Right atrium auricular region (tissue), 2 donors: ENCODE measurements around the gene SP140L. TPM values are rescaled to one million over a fixed set of nuclear protein-coding genes. Genes with fewer than 3 reads are reported as not detected.

Source experiments
- DNase-seq: peaks from one replicate; pipeline ENCODE4 v3.0.0-alpha.2; 2019; ENCODE audit warnings: low spot score
- H3K27ac ChIP-seq, 2 donors: fragments of 200-600 bp; sonication (generic); 1 replicate in 1 of 2; 2 replicates in 1 of 2; pipeline ENCODE4 v1.5.1; 2016 to 2019
- H3K27me3 ChIP-seq, 2 donors: fragments of 200-600 bp; sonication (generic); one replicate each; pipeline versions ENCODE4 v1.5.1 to v1.6.0; 2017 to 2019
- H3K36me3 ChIP-seq: fragments of 200-600 bp; sonication (generic); one replicate; pipeline ENCODE4 v1.5.1; 2016
- H3K4me1 ChIP-seq, 2 donors: fragments of 200-600 bp; sonication (generic); one replicate each; pipeline versions ENCODE4 v1.5.1 to v1.6.0; 2017 to 2019
- H3K4me3 ChIP-seq, 2 donors: fragments of 200-600 bp; sonication (generic); 1 replicate in 1 of 2; 2 replicates in 1 of 2; pipeline ENCODE4 v1.5.1; 2017 to 2019; ENCODE audit warnings: mild to moderate bottlenecking in 1 of 2, moderate library complexity in 1 of 2
- H3K9me3 ChIP-seq, 2 donors: fragments of 200-600 bp; sonication (generic); one replicate each; pipeline ENCODE4 v1.5.1; 2019
- total RNA-seq, 2 donors: library from RNA; depleted of rRNA; stranded (reverse); fragments of >200 nt; gene quantifications; one replicate each; pipeline ENCODE4 v1.1.0, GENCODE V29; 2016
- TF ChIP-seq, protein P1 (sequence below), 2 donors: fragments of 200-600 bp; sonication (generic); IDR thresholded peaks; one replicate each; pipeline ENCODE4 v1.5.1; 2019; ENCODE audit warnings: antibody characterized with exemption in 2 of 2

The SP140L gene
- total RNA-seq, 2 donors from 2014 or later, result 3.0 to 3.2 TPM

DNA sequence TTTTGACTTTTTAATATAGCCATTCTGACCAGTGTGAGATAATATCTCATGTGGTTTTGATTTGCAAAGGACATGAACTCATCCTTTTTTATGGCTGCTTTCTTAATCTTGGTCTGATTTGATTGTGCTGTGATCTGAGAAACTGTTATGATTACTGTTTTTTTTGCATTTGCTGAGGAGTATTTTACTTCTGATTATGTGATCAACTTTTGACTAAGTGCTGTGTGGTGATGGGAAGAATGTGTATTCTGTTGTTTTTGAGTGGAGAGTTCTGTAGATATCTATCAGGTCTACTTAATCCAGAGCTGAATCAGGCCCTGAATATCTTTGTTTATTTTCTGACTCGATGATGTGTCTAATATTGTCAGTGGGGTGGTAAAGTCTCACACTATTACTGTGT, 16.8 kb downstream of the SP140L start:
- Histone ChIP-seq H3K4me1 (no peaks in the 10 kb centered on the region), H3K9me3 (peaks cover 0 to 27% of the 10 kb centered on the region in 2 donors), H3K36me3 (no peaks in the 10 kb centered on the region), H3K27ac (no peak overlapping the region), H3K4me3 (no peak overlapping the region), H3K27me3 (no peaks in the 10 kb centered on the region)
- no peak for DNase-seq
- TF ChIP-seq, protein P1, sequence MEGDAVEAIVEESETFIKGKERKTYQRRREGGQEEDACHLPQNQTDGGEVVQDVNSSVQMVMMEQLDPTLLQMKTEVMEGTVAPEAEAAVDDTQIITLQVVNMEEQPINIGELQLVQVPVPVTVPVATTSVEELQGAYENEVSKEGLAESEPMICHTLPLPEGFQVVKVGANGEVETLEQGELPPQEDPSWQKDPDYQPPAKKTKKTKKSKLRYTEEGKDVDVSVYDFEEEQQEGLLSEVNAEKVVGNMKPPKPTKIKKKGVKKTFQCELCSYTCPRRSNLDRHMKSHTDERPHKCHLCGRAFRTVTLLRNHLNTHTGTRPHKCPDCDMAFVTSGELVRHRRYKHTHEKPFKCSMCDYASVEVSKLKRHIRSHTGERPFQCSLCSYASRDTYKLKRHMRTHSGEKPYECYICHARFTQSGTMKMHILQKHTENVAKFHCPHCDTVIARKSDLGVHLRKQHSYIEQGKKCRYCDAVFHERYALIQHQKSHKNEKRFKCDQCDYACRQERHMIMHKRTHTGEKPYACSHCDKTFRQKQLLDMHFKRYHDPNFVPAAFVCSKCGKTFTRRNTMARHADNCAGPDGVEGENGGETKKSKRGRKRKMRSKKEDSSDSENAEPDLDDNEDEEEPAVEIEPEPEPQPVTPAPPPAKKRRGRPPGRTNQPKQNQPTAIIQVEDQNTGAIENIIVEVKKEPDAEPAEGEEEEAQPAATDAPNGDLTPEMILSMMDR (IDR thresholded peaks at IDR 0.05), result no peak

DNA sequence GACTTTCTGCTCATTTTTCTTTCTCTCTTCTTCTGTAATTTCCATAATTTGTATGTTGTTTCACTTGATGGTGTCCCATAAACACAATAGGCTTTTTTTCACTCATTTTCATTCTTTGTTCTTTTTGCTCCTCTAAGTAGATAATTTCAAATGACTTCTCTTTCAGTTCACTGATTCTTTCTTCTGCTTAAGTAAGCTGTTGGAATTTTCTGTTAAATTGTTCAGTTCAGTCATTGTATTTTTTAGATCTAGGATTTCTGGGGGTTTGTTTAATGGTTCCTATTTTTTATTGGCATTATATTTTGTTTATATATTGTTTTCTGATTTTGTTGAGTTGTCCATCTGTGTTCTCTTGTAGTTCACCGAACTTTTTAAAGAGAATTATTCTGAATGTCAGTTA, 19.5 kb downstream of the SP140L start:
- Histone ChIP-seq H3K36me3 (no peaks in the 10 kb centered on the region), H3K4me3 (no peak overlapping the region), H3K27me3 (no peaks in the 10 kb centered on the region), H3K9me3 (peaks cover 0 to 27% of the 10 kb centered on the region in 2 donors), H3K27ac (no peak overlapping the region), H3K4me1 (no peaks in the 10 kb centered on the region)
- TF ChIP-seq, protein P1 (IDR thresholded peaks at IDR 0.05), result no peak
- DNase-seq, result no peak

DNA sequence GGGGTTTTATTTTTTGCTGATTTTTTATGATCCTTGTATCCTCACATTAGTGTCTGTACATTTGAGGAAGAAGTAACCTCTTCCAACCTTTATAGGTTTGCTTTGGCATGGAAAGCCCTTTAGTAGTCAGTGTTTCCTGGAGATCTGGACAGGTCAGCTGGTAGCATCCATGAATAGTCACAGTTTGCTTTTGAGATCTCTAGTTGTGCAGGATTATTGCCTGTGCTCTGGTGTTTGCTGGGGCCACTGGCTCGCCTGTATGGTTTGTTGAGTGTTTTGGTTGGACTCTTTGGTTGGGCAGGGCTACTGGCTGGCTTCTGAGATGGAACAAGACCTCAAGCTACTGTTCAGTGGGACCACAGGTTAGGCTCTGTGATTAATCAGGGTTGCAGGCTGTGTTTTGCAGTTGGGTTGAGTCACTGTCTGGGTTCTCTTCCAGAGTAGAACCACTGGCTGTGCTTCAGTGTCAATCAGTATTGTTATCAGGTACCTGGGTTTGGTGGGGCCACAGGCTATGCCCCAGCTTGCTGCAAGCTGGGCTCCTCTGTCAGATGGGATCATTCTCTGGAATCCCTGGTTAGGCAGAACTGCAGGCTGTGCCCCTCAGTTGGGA, 20.0 kb downstream of the SP140L start:
- Histone ChIP-seq H3K4me3 (no peak overlapping the region), H3K36me3 (no peaks in the 10 kb centered on the region), H3K4me1 (no peaks in the 10 kb centered on the region), H3K9me3 (peaks cover 0 to 27% of the 10 kb centered on the region in 2 donors), H3K27me3 (no peaks in the 10 kb centered on the region), H3K27ac (no peak overlapping the region)
- TF ChIP-seq, protein P1 (IDR thresholded peaks at IDR 0.05), result no peak
- no peak for DNase-seq

DNA sequence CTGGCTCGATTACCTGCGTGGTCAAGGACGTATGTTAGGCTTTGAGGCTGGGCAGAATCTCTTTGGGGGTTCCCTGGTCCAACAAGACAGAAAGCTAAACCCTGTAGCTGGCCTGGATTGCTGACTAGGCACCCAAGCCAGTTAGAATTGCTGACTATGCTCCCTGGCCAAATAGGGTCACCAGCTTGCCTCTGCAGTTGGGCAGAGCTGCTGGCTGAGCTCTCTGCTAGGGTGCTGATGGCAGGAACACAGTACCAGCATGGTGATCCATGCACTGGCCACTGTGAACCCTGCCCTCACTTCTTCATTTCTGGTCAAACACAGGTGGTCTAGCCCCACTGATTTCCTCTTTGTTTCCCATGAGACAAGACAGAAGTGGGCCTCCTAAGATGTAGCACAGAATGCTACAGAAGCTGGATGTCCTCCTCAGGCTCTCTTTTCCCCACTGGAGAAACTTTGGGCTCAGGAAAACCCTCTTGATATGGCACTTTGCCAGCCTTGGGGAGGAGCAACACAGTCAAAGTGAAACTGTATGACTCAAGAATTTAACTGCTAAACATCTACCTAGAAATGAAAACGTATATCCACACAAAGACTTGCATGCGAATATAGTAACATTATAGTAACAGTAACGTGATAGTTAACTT, 20.8 kb downstream of the SP140L start:
- Histone ChIP-seq H3K9me3 (peaks cover 0 to 27% of the 10 kb centered on the region in 2 donors), H3K4me3 (no peak overlapping the region), H3K36me3 (no peaks in the 10 kb centered on the region), H3K4me1 (no peaks in the 10 kb centered on the region), H3K27ac (no peak overlapping the region), H3K27me3 (no peaks in the 10 kb centered on the region)
- DNase-seq, result no peak
- TF ChIP-seq, protein P1 (IDR thresholded peaks at IDR 0.05), result no peak

DNA sequence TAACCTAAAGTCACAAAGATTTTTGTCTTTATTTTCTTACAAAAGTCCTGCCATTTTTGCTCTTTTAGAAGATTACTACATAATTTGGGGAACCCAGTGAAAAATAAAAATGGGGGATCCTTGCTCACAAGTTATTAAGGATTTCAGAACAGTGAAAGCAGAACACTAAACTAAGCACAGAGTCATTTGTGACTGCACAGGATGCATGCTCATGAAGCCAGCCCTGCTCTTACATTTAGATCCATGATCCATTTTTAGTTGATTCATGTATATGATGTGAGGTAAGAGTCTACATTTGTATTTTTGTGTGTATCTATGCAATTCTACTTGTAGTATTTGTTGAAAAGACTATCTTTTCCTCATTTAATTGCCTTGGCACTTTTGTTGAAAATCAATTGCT, 21.8 kb downstream of the SP140L start:
- Histone ChIP-seq H3K4me1 (no peaks in the 10 kb centered on the region), H3K27ac (no peak overlapping the region), H3K9me3 (peaks cover 0 to 25% of the 10 kb centered on the region in 2 donors), H3K4me3 (no peak overlapping the region), H3K27me3 (no peaks in the 10 kb centered on the region), H3K36me3 (no peaks in the 10 kb centered on the region)
- no peak for DNase-seq
- TF ChIP-seq, protein P1 (IDR thresholded peaks at IDR 0.05), result no peak
